ENCODE measurements around the gene COL19A1.

COL19A1 gene

DNA sequence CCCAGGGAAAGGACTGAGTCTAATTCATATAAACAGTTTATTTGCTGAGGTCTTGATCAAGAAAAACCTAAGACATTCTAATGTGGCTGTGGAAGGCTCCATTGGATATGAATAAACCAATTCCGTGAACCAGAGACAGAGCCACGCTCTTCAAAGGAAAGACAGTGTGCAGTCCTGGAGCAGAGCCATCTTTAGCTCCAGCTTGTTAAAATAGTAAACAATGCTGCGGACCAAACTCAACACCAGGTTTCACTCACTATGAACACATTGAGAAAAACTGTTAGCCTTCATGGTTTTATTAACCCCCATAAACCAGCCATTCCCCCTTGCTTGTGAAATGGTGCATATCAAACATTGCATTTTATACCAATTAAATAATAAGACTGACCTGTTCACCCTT lies 374.7 kb downstream of the COL19A1 start:
- DNase-seq = no peak

DNA sequence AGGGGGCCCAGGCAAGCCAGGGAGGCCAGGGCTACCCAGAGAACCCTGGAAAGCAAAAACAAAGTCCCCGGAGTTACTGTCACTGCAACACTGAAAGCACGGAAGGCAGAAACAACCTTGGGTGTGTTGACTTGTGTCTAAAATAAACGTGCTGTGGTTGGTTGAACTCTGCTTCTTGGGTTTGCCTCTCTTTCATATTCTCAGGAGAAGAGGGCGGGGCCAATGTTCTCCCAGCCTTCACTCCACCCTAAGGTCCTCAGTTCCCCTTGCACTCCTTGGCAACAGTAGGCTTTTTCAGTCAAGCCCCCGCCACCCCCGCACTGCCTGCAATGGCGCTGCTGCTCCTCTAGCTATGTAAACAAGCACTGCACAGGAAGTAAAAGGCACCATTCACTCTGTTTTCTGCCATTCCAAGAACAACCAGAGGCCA lies 375.6 kb downstream of the COL19A1 start:
- no peak for DNase-seq

DNA sequence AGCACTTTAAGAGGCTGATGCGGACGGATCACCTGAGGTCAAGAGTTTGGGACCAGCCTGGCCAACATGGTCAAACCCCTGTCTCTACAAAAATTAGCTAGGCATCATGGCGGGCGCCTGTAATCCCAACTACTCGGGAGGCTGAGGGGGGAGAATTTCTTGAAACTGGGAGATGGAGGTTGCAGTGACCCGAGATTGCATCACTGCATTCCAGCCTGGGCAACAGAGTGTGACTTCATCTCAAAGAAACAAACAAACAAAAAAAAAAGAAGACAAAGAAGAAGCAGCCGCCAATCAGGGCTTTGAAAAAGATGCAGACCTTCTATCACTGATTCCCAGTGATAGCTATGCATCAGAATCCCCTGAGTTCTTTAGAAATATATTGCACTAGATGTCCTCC lies 379.8 kb downstream of the COL19A1 start:
- no peak for DNase-seq

DNA sequence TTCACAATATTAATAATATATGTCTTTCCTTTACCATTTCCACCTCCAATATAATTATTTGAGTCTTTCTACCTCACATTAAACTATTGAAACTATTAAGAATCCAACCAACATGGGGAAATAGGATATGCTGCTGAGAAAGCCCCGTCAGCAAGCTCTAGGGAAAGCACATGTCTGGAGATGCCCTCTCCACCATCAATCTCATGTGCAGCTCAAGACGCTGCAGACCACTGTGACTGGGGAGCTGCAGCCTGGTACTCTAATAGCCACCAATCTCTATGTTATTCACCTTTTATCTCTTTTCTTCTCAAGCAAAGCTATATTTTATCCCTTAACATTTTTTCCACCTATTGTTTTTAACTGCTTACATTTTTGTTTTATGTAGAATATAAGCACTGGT lies 386.2 kb downstream of the COL19A1 start:
- no peak for DNase-seq

DNA sequence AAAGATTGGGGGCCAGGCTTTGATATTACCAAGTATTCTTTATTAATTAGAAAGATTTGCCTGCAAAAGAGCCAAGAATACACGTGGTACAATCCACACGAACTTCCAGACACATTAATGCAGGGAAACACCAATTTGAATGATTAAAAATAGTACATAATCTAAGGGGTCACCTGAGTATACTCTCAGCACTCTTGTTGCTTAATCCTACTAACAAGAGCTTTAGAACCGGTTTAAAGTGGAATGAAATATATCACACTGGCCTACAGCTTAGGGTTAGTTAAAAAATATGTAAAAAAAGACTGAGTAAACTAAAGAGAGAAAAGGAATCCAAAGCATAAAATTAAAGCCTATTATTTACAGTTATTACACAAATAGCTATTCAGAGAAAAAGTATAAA lies 387.6 kb downstream of the COL19A1 start:
- DNase-seq = no peak

DNA sequence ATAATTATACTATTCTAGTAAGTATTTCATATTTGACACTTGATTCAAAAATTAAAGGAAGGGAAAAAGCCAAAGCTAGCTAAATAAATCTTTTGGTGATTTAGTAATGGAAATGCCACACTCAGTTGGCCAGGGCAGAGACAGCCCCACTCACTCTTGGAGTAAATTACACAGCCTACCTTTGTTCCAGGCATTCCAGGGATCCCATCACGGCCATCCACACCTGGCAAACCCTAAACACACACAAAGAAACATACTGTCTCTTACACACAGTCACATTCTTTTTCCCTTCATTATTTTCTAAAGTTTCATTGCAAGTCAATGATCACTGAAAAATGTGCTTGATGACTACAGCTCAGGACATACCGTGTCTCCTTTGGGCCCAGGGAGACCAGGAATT lies 388.4 kb downstream of the COL19A1 start:
- DNase-seq = no peak

DNA sequence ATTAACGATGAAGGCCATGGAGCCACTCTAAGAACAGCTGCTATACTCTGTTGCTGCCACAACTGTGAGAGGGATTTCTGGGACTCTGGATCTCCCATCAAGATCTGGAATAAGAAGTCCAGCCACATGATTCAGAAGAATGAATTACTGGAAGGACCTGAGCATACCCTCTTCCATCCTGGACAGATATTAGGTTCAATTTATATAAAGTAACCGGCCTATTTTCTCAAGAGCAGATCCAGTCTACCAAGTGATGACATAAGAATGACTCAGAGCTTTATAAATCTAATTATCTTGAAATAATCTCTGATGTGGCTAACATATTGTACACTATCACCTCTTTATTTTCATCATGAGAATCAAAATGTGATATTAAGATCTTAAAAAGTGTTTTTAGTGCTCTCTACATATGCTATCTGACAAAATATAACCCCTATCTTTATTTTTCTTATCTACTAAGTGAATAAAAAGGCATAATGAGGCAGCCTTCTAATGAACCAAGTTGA lies 391.5 kb downstream of the COL19A1 start:
- DNase-seq = no peak

DNA sequence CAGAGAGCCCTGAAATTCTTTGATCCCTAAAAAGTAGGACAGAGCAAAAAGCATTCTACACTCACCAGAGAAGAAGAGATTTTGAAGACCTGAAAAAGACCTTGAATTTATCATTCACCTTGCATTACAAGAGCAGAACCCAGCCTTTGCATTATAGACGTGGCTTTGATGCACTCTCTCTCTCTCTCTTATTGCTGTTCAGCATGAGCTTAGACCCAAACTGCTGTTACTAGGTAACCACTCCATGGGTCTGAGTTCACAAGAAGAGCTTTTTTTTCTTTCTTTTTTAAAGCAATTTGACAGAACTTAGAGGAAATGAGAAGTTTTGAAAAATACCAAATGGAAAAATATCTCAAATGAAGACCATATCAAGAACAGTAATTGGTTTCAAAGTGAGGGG lies 392.1 kb downstream of the COL19A1 start:
- DNase-seq = no peak
